Airway epithelial cell (primary cell): Measurements from ENCODE around the gene LIN7C. TPM values are rescaled to one million over a fixed set of nuclear protein-coding genes. Genes with fewer than 3 reads are reported as not detected.

Source experiments
- total RNA-seq: library from RNA; depleted of rRNA; stranded (reverse); fragments of >200 nt; gene quantifications from 2 replicates; pipeline ENCODE4 v1.2.3, GENCODE V29; 2015

LIN7C gene
- total RNA-seq: 37.3 and 45.2 TPM in 2 replicates

GRCh38 chr11:27506200-27507182 lies at the start of gene LIN7C:
LIN7C (minus strand) TSS chr11:27506769; CDS start chr11:27506752, 17 bp downstream.

GRCh38 chr11:27472398-27473016 lies 34.1 kb downstream of the LIN7C start, which contains the start of gene LGR4:
LGR4 (minus strand) TSS chr11:27472790; CDS start chr11:27472302, 488 bp downstream.

Other genes with a start within 250 kb of the LIN7C start
- 7.6 and 7.8 TPM in 2 replicates for gene CCDC34, start 143.6 kb downstream of the LIN7C start, total RNA-seq
- gene LGR4, start 34.0 kb downstream of the LIN7C start, total RNA-seq: 41.8 and 45.8 TPM in 2 replicates
- 0.71 and 1.2 TPM in 2 replicates for gene BDNF, start 193.7 kb upstream of the LIN7C start, total RNA-seq